ENCODE results near the gene GPR153. TPM values are rescaled to one million over a fixed set of nuclear protein-coding genes. Genes with fewer than 3 reads are reported as not detected.

The GPR153 gene
- total RNA-seq, 1 experiment from 2014 or later, result 3.2 TPM

- DNase-seq, result no peak
- POLR2A ChIA-PET, result no interaction called here
- Histone ChIP-seq H3K9me3 (no peaks in the 10 kb centered on the region), H3K4me3 (ENCODE audit: low read depth, low read length) (no peak overlapping the region), H3K27me3 (replicated peaks; ENCODE audit: control insufficient read depth, insufficient read depth, low read length) (no peaks in the 10 kb centered on the region), H3K36me3 (ENCODE audit: control insufficient read depth, insufficient read depth, low read length) (no peaks in the 10 kb centered on the region; the same call in 1 of the 2 replicates), H3K4me1 (no peaks in the 10 kb centered on the region)
- intact Hi-C loops (cut with micrococcal nuclease; ENCODE audit: unreplicated experiment), result no loop called here
- Mint-ChIP-seq H3K4me1 (ENCODE audit: low read depth, unreplicated experiment) (no peaks in the 10 kb centered on the region), H3K4me3 (ENCODE audit: unreplicated experiment) (no peak overlapping the region), H3K27me3 (ENCODE audit: insufficient read depth, unreplicated experiment) (no peaks in the 10 kb centered on the region), H3K27ac (ENCODE audit: unreplicated experiment) (no peak overlapping the region), H3K9me3 (ENCODE audit: unreplicated experiment) (no peaks in the 10 kb centered on the region), H3K36me3 (ENCODE audit: insufficient read depth, unreplicated experiment) (peaks cover 49% of the 10 kb centered on the region)
- TF ChIP-seq CTCF (IDR thresholded peaks at IDR 0.05; ENCODE audit: insufficient read depth in 1 of 2, low read depth in 1 of 2, low read length in 1 of 2, severe bottlenecking in 1 of 2, unreplicated experiment in 1 of 2), result no peak
- CTCF ChIA-PET, result no interaction called here
- no TSS peak for BruUV-seq (replicated peaks)
Measured at GRCh38 chr1:6298530-6298929, 37.6 kb upstream of the GPR153 start.

DNA sequence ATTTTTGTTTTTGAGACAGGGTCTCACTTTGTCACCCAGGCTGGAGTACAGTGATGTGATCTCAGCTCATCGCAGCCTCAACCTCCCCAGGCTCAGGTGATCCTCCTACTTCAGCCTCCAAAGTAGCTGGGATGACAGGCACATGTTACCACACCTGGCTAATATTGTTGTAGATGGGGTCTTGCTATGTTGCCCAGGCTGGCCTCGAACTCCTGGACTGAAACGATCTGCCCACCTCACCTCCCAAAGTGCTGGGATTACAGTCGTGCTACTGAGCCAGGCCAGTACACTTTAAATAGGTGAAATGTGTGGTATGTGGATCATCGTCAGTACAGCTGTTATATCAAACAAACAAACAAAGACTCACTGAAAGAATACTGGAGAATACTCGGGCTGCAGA is 35.0 kb upstream of the GPR153 start:
- TF ChIP-seq CTCF (IDR thresholded peaks at IDR 0.05; ENCODE audit: insufficient read depth in 1 of 2, low read depth in 1 of 2, low read length in 1 of 2, severe bottlenecking in 1 of 2, unreplicated experiment in 1 of 2), result no peak
- no peaks in the 10 kb centered on the region for H3K27me3 ChIP-seq (replicated peaks; ENCODE audit: control insufficient read depth, insufficient read depth, low read length)
- Mint-ChIP-seq H3K27ac (ENCODE audit: unreplicated experiment) (no peak overlapping the region), H3K27me3 (ENCODE audit: insufficient read depth, unreplicated experiment) (no peaks in the 10 kb centered on the region), H3K4me3 (ENCODE audit: unreplicated experiment) (no peak overlapping the region), H3K4me1 (ENCODE audit: low read depth, unreplicated experiment) (no peaks in the 10 kb centered on the region), H3K36me3 (ENCODE audit: insufficient read depth, unreplicated experiment) (peaks cover 53% of the 10 kb centered on the region), H3K9me3 (ENCODE audit: unreplicated experiment) (no peaks in the 10 kb centered on the region)
- no TSS peak for BruUV-seq (replicated peaks)
- H3K4me3 ChIP-seq (ENCODE audit: low read depth, low read length), result no peak overlapping the region
- CTCF ChIA-PET, result no interaction called here
- intact Hi-C loops (cut with micrococcal nuclease; ENCODE audit: unreplicated experiment), result no loop called here
- no peaks in the 10 kb centered on the region; the same call in 1 of the 2 replicates for H3K36me3 ChIP-seq (ENCODE audit: control insufficient read depth, insufficient read depth, low read length)
- H3K4me1 ChIP-seq, result no peaks in the 10 kb centered on the region
- DNase-seq, result no peak
- POLR2A ChIA-PET, result interaction anchor here (0.5 kb wide), 1 partner anchor 70 kb away, joined by 5 read pairs; no protein-coding TSS in a partner anchor
- no peaks in the 10 kb centered on the region for H3K9me3 ChIP-seq

- Mint-ChIP-seq H3K27me3 (ENCODE audit: insufficient read depth, unreplicated experiment) (no peaks in the 10 kb centered on the region), H3K36me3 (ENCODE audit: insufficient read depth, unreplicated experiment) (peaks cover 47% of the 10 kb centered on the region), H3K4me1 (ENCODE audit: low read depth, unreplicated experiment) (no peaks in the 10 kb centered on the region), H3K9me3 (ENCODE audit: unreplicated experiment) (no peaks in the 10 kb centered on the region), H3K4me3 (ENCODE audit: unreplicated experiment) (no peak overlapping the region), H3K27ac (ENCODE audit: unreplicated experiment) (no peak overlapping the region)
- Histone ChIP-seq H3K27me3 (replicated peaks; ENCODE audit: control insufficient read depth, insufficient read depth, low read length) (no peaks in the 10 kb centered on the region), H3K4me1 (no peaks in the 10 kb centered on the region), H3K9me3 (no peaks in the 10 kb centered on the region), H3K4me3 (ENCODE audit: low read depth, low read length) (no peak overlapping the region), H3K36me3 (ENCODE audit: control insufficient read depth, insufficient read depth, low read length) (no peaks in the 10 kb centered on the region)
- intact Hi-C loops (cut with micrococcal nuclease; ENCODE audit: unreplicated experiment), result no loop called here
- TF ChIP-seq CTCF (IDR thresholded peaks at IDR 0.05; ENCODE audit: insufficient read depth in 1 of 2, low read depth in 1 of 2, low read length in 1 of 2, severe bottlenecking in 1 of 2, unreplicated experiment in 1 of 2), result no peak
- ChIA-PET CTCF (no interaction called here), POLR2A (no interaction called here)
- BruUV-seq (replicated peaks), result no TSS peak
- DNase-seq, result no peak
Measured at GRCh38 chr1:6294890-6295556, 34.1 kb upstream of the GPR153 start.

All from Caco-2 (cell line).